Left renal cortex interstitium (tissue), 4 donors: ENCODE measurements around the gene EDNRA. TPM values are rescaled to one million over a fixed set of nuclear protein-coding genes. Genes with fewer than 3 reads are reported as not detected.

Experiments used
- DNase-seq, 4 donors: peaks; one replicate each; pipeline ENCODE4 v3.0.0-alpha.2; 2013; ENCODE audit warnings: low read depth in 4 of 4, low spot score in 2 of 4, missing footprints in 1 of 4
- polyA plus RNA-seq, 4 donors: library from polyadenylated mRNA; unstranded; fragments of 120-200 nt; gene quantifications; one replicate each; pipeline ENCODE4 v1.2.1, GENCODE V29; 2013; ENCODE audit not compliant: insufficient read length in 4 of 4

The EDNRA gene
- polyA plus RNA-seq, 4 donors = 76.2 to 98.4 (median 88.7) TPM

GRCh38 chr4:147583876-147584275 is 103.0 kb downstream of the EDNRA start:
- no peak for DNase-seq

GRCh38 chr4:147586032-147586431 is 105.1 kb downstream of the EDNRA start:
- DNase-seq = no peak

GRCh38 chr4:147586637-147587036 is 105.7 kb downstream of the EDNRA start:
- DNase-seq = no peak

GRCh38 chr4:147587041-147587440 is 106.1 kb downstream of the EDNRA start:
- no peak for DNase-seq

- no peak for DNase-seq
These were observed 108.7 kb downstream of the EDNRA start for GRCh38 chr4:147589586-147589985.

GRCh38 chr4:147590249-147590920 is 109.5 kb downstream of the EDNRA start:
- DNase-seq = peak; percentile 59 to 69 (median 63)

GRCh38 chr4:147591106-147591505 is 110.2 kb downstream of the EDNRA start:
- no peak for DNase-seq

GRCh38 chr4:147594107-147594506 is 113.2 kb downstream of the EDNRA start:
- DNase-seq = no peak

Other genes with a start within 250 kb of the EDNRA start
- gene TMEM184C, start 136.3 kb downstream of the EDNRA start, polyA plus RNA-seq = 10 to 100 TPM; 43.6 to 55.7 (median 53.5) TPM
- gene PRMT9, start 203.1 kb downstream of the EDNRA start, polyA plus RNA-seq = 10 to 100 TPM; 22.9 to 33.3 (median 26.6) TPM